ENCODE data around the gene SHISA6. TPM values are rescaled to one million over a fixed set of nuclear protein-coding genes. Genes with fewer than 3 reads are reported as not detected.

The SHISA6 gene
- total RNA-seq, 1 donor from 2014 or later = not detected

GRCh38 chr17:11349106-11349505, 108.1 kb downstream of the SHISA6 start:
- peaks cover 3% of the 10 kb centered on the region for H3K27me3 Mint-ChIP-seq (ENCODE audit: unreplicated experiment)
- TF ChIP-seq CTCF (IDR thresholded peaks at IDR 0.05) = no peak
- no peaks in the 10 kb centered on the region for H3K36me3 Mint-ChIP-seq (ENCODE audit: unreplicated experiment)
- no peaks in the 10 kb centered on the region for H3K9me3 Mint-ChIP-seq (ENCODE audit: unreplicated experiment)
- no peak overlapping the region for H3K27ac Mint-ChIP-seq (ENCODE audit: unreplicated experiment)
- no peaks in the 10 kb centered on the region for H3K4me1 Mint-ChIP-seq (ENCODE audit: unreplicated experiment)
- DNase-seq (ENCODE audit: extremely low spot score, unreplicated experiment) = no peak
- no peak overlapping the region for H3K4me3 Mint-ChIP-seq (ENCODE audit: unreplicated experiment)

- Mint-ChIP-seq H3K4me3 (ENCODE audit: unreplicated experiment) (no peak overlapping the region), H3K4me1 (ENCODE audit: unreplicated experiment) (no peaks in the 10 kb centered on the region), H3K27me3 (ENCODE audit: unreplicated experiment) (peaks cover 3% of the 10 kb centered on the region), H3K27ac (ENCODE audit: unreplicated experiment) (no peak overlapping the region), H3K9me3 (ENCODE audit: unreplicated experiment) (no peaks in the 10 kb centered on the region), H3K36me3 (ENCODE audit: unreplicated experiment) (no peaks in the 10 kb centered on the region)
- TF ChIP-seq CTCF (IDR thresholded peaks at IDR 0.05) = no peak
- no peak for DNase-seq (ENCODE audit: extremely low spot score, unreplicated experiment)
Measured at GRCh38 chr17:11351479-11351878, 110.5 kb downstream of the SHISA6 start.

DNA sequence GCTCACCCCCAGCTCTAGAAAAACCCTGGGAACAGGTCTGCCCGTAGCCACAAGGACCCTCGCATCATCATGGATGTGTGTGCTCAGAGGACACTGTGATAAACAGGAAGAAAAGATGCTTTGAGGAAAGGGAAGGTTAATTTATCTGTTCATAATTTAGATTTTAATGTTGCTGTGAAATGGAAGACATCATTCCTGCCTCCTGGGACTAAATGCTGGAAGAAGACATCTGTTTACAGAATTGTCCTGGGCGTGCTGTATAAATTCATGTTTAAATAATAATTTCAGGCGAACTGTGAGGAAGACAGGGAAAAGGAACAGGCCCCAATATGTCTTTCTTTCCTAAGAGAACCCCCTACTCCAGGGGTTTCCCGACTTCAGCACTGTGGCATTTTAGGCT, 112.6 kb downstream of the SHISA6 start:
- Mint-ChIP-seq H3K9me3 (ENCODE audit: unreplicated experiment) (no peaks in the 10 kb centered on the region), H3K27me3 (ENCODE audit: unreplicated experiment) (peaks cover 3% of the 10 kb centered on the region), H3K27ac (ENCODE audit: unreplicated experiment) (no peak overlapping the region), H3K4me1 (ENCODE audit: unreplicated experiment) (no peaks in the 10 kb centered on the region), H3K4me3 (ENCODE audit: unreplicated experiment) (no peak overlapping the region), H3K36me3 (ENCODE audit: unreplicated experiment) (no peaks in the 10 kb centered on the region)
- TF ChIP-seq CTCF (IDR thresholded peaks at IDR 0.05) = no peak
- no peak for DNase-seq (ENCODE audit: extremely low spot score, unreplicated experiment)

DNA sequence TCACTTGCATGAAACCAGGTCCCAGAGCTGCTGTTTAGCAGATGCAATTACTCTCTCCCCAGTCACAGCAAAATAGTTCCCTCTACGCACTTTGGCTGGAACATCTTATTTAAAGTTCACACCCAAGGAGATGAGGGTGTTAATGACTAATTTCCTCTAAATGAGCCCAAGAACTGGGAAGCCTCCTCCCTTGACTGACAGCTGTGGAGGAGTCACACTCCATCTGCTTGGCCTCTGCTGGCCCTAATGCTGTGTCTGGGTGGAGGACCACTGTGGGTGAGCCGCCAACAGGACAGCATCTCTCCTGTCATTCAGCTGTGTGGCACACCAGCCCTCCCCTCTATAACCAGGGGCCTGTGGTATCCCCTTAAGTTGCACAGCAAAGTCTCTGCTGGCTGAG, 115.4 kb downstream of the SHISA6 start:
- H3K36me3 Mint-ChIP-seq (ENCODE audit: unreplicated experiment) = no peaks in the 10 kb centered on the region
- H3K9me3 Mint-ChIP-seq (ENCODE audit: unreplicated experiment) = no peaks in the 10 kb centered on the region
- no peaks in the 10 kb centered on the region for H3K4me1 Mint-ChIP-seq (ENCODE audit: unreplicated experiment)
- TF ChIP-seq CTCF (IDR thresholded peaks at IDR 0.05) = no peak
- DNase-seq (ENCODE audit: extremely low spot score, unreplicated experiment) = no peak
- H3K27me3 Mint-ChIP-seq (ENCODE audit: unreplicated experiment) = peaks cover 3% of the 10 kb centered on the region
- no peak overlapping the region for H3K4me3 Mint-ChIP-seq (ENCODE audit: unreplicated experiment)
- H3K27ac Mint-ChIP-seq (ENCODE audit: unreplicated experiment) = no peak overlapping the region

GRCh38 chr17:11363565-11364117, 122.6 kb downstream of the SHISA6 start:
- H3K4me1 Mint-ChIP-seq (ENCODE audit: unreplicated experiment) = no peaks in the 10 kb centered on the region
- H3K27ac Mint-ChIP-seq (ENCODE audit: unreplicated experiment) = no peak overlapping the region
- DNase-seq (ENCODE audit: extremely low spot score, unreplicated experiment) = no peak
- no peaks in the 10 kb centered on the region for H3K36me3 Mint-ChIP-seq (ENCODE audit: unreplicated experiment)
- H3K4me3 Mint-ChIP-seq (ENCODE audit: unreplicated experiment) = no peak overlapping the region
- no peaks in the 10 kb centered on the region for H3K27me3 Mint-ChIP-seq (ENCODE audit: unreplicated experiment)
- H3K9me3 Mint-ChIP-seq (ENCODE audit: unreplicated experiment) = no peaks in the 10 kb centered on the region
- TF ChIP-seq CTCF (IDR thresholded peaks at IDR 0.05) = no peak

All from osteocyte (in vitro differentiated cells).